SK-N-SH (cell line): Measurements from ENCODE around the gene CSTF3. TPM values are rescaled to one million over a fixed set of nuclear protein-coding genes. Genes with fewer than 3 reads are reported as not detected.
"Not testable (repeated sequence)": the region's sequence is repeated elsewhere in the genome, so short reads cannot be mapped to it uniquely, and the experiment has no call there.

Experiments used
- CTCF ChIA-PET: fragments of 300-600, 350-600 bp; formaldehyde crosslinking; extraction: SDS; loops from one replicate; lab custom pipeline; 2021; lab: Yijun Ruan, JAX
- POLR2A ChIA-PET: fragments of 350-600 bp; sonication (Branson Sonifier 250); formaldehyde crosslinking; extraction: SDS; loops from one replicate; lab custom pipeline; 2020; ENCODE audit warnings: antibody characterized with exemption, inconsistent platforms; lab: Yijun Ruan, JAX
- DNase-seq: peaks from one replicate; pipeline ENCODE4 v3.0.0; 2012
- H2AFZ ChIP-seq: fragments of 200-600 bp; sonication (generic); 2 replicates; pipeline ENCODE4 v1.8.1; 2016; ENCODE audit warnings: antibody characterized with exemption, mild to moderate bottlenecking, low read depth
- H3F3A ChIP-seq: fragments of 200-600 bp; sonication (generic); replicated peaks from 2 replicates; pipeline ENCODE3; 2016; ENCODE audit warnings: antibody characterized with exemption, mild to moderate bottlenecking; ENCODE audit not compliant: insufficient read depth
- H3K27ac ChIP-seq, 2 experiments: fragments of 200-500 bp in 1 of 2; fragments of 200-600 bp in 1 of 2; sonication (Bioruptor generic) in 1 of 2; sonication (generic), shearing (Covaris generic) in 1 of 2; 2 replicates each; pipeline versions ENCODE4 v1.5.1 to v1.6.1; 2014 to 2016; ENCODE audit warnings: low read depth in 2 of 2, inconsistent platforms in 1 of 2, low read length in 1 of 2, mild to moderate bottlenecking in 1 of 2, mixed read lengths in 1 of 2
- H3K27me3 ChIP-seq: fragments of 200-600 bp; sonication (generic), shearing (Covaris generic); 2 replicates; pipeline ENCODE4 v1.6.1; 2016; ENCODE audit warnings: mixed run types; ENCODE audit not compliant: insufficient read depth
- H3K36me3 ChIP-seq, 2 experiments: fragments of 200-500 bp in 1 of 2; fragments of 200-600 bp in 1 of 2; sonication (Bioruptor generic) in 1 of 2; sonication (generic) in 1 of 2; replicated peaks in 1 of 2; 2 replicates each; pipeline versions ENCODE3 to v1.5.1; 2014 to 2016; ENCODE audit warnings: low read length in 1 of 2, mild to moderate bottlenecking in 1 of 2; ENCODE audit not compliant: insufficient read depth in 2 of 2, control insufficient read depth in 1 of 2
- H3K4me1 ChIP-seq, 2 experiments: fragments of 200-500 bp in 1 of 2; fragments of 200-600 bp in 1 of 2; sonication (Bioruptor generic) in 1 of 2; sonication (generic), shearing (Covaris generic) in 1 of 2; 2 replicates each; pipeline versions ENCODE4 v1.5.1 to v1.6.1; 2014 to 2016; ENCODE audit warnings: low read depth in 1 of 2, low read length in 1 of 2, mixed run types in 1 of 2; ENCODE audit not compliant: insufficient read depth in 2 of 2, control insufficient read depth in 1 of 2
- H3K4me2 ChIP-seq: fragments of 200-600 bp; sonication (generic), shearing (Covaris generic); 2 replicates; pipeline ENCODE4 v1.6.1; 2017; ENCODE audit warnings: mixed run types
- H3K4me3 ChIP-seq, 2 experiments: fragments of 200-500 bp in 1 of 2; fragments of 200-600 bp in 1 of 2; sonication (Bioruptor generic) in 1 of 2; sonication (generic), shearing (Covaris generic) in 1 of 2; 2 replicates each; pipeline versions ENCODE4 v1.5.1 to v1.8.1; 2014 to 2016; ENCODE audit warnings: low read depth in 2 of 2, inconsistent platforms in 1 of 2, low read length in 1 of 2, mild to moderate bottlenecking in 1 of 2, mixed read lengths in 1 of 2, moderate library complexity in 1 of 2
- H3K79me2 ChIP-seq: fragments of 200-600 bp; sonication (generic); 2 replicates; pipeline ENCODE4 v1.8.1; 2017; ENCODE audit warnings: mild to moderate bottlenecking; ENCODE audit not compliant: insufficient read depth
- H3K9ac ChIP-seq: fragments of 200-600 bp; sonication (generic); 2 replicates; pipeline ENCODE4 v1.6.1; 2017; ENCODE audit warnings: mixed run types
- H3K9me2 ChIP-seq: fragments of 200-600 bp; sonication (generic); 2 replicates; pipeline ENCODE4 v1.6.1; 2017; ENCODE audit warnings: mixed run types
- H3K9me3 ChIP-seq: fragments of 200-600 bp; sonication (generic); 2 replicates; pipeline ENCODE4 v1.6.1; 2017; ENCODE audit warnings: mixed run types, mild to moderate bottlenecking, moderate library complexity
- H4K20me1 ChIP-seq: fragments of 200-600 bp; sonication (generic); 2 replicates; pipeline ENCODE4 v1.6.1; 2017; ENCODE audit warnings: mild to moderate bottlenecking, mixed run types; ENCODE audit not compliant: insufficient read depth
- FOSL2 ChIP-seq: IDR thresholded peaks from 2 replicates; pipeline ENCODE4 v1.4.0; 2012; ENCODE audit warnings: low read depth, mild to moderate bottlenecking, moderate library complexity, borderline replicate concordance
- MEF2A ChIP-seq: IDR thresholded peaks from 2 replicates; pipeline ENCODE4 v1.4.0; 2012; ENCODE audit warnings: low read depth, borderline replicate concordance
- WGBS: methylation state at CpG from one replicate; pipeline ENCODE4 v1.1.6; 2017; ENCODE audit warnings: low lambda C conversion rate; 5-methylcytosine and 5-hydroxymethylcytosine counted together
- polyA plus RNA-seq, 3 experiments: library from polyadenylated mRNA; depleted of rRNA; stranded (reverse); fragments of >200 nt; gene quantifications; 2 replicates each; pipeline ENCODE4 v1.2.3, GENCODE V29; 2012
- TF ChIP-seq, protein P1 (sequence below): fragments of 150-350 bp; IDR thresholded peaks from 2 replicates; pipeline ENCODE4 v1.6.1; 2017; ENCODE audit warnings: antibody characterized with exemption, low read length, low read depth, borderline replicate concordance

CSTF3 gene
- polyA plus RNA-seq, 1 of the 3 experiments (the other 2 are of a cell fraction): 26.3 TPM

DNA sequence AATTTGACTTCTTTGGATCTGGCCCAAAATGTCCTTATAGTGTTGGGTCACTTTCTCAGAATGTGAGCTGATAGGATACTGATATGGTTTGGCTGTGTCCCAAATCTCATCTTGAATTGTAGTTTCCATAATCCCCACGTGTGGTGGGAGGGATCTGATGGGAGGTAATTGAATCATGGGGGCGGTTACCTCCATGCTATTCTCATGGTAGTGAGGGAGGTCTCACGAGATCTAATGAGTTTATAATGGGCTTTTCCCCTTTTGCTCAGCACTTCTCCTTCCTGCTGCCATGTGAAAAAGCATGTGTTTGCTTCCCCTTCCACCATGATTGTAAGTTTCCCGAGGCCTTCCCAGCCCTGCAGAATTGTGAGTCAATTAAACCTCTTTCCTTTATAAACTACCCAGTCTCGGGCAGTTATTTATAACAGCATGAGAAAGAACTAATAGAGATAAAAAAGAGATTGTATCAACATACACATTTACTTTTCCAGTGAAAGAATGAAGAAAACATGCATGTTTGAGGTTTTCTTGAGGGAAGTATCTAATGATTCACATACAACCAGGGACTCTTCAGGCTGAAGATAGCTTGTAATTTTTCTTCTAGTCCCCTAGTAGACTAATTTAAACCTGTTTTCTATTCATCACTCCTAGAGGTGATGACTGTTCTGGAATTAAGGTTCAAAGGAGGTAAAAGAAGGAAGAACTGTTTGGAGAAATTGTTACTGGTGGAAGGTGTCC, 17.3 kb upstream of the CSTF3 start:
- CTCF ChIA-PET: no interaction called here
- peak overlapping the region in 1 of 2 experiments; percentile 63; a peak in 2 of 4 replicates for H3K27ac ChIP-seq

GRCh38 chr11:33177676-33178336, 16.5 kb upstream of the CSTF3 start:
- CTCF ChIA-PET: interaction anchor here (1.5 to 1.7 kb wide), 2 partner anchors 10 to 152 kb away, joined by 5 read pairs; no protein-coding TSS in a partner anchor

More for the DNA sequence above, 17.3 kb upstream of the CSTF3 start:
- Histone ChIP-seq H4K20me1 (no peaks in the 10 kb centered on the region), H3K9me2 (no peaks in the 10 kb centered on the region), H3K4me1 (peaks cover 0 to 6% of the 10 kb centered on the region in 2 experiments; a peak in 2 of 4 replicates), H3K79me2 (no peaks in the 10 kb centered on the region), H3F3A (peaks cover 5% of the 10 kb centered on the region), H3K4me2 (no peak overlapping the region), H3K9ac (no peak overlapping the region), H2AFZ (no peak overlapping the region), H3K9me3 (no peaks in the 10 kb centered on the region), H3K4me3 (no peak overlapping the region), H3K36me3 (no peaks in the 10 kb centered on the region), H3K27me3 (no peaks in the 10 kb centered on the region)
- TF ChIP-seq MEF2A (0 out of 2 replicates have a peak, but pooled peaks have one; percentile 2), FOSL2 (no peak)
- 66% methylated on average over 5 of the region's 5 CpGs for WGBS
- no peak for DNase-seq
- POLR2A ChIA-PET: no interaction called here

GRCh38 chr11:33176760-33177159, 15.5 kb upstream of the CSTF3 start:
- H3K9me2 ChIP-seq, POLR2A ChIA-PET, H3F3A ChIP-seq, H3K36me3 ChIP-seq, H4K20me1 ChIP-seq, H2AFZ ChIP-seq, H3K27ac ChIP-seq, H3K9ac ChIP-seq, H3K27me3 ChIP-seq, H3K9me3 ChIP-seq, H3K4me2 ChIP-seq, H3K79me2 ChIP-seq, H3K4me1 ChIP-seq, DNase-seq, H3K4me3 ChIP-seq: not testable (repeated sequence)
- 94% methylated on average over 5 of the region's 5 CpGs for WGBS
- CTCF ChIA-PET: interaction anchor here (1.5 to 1.7 kb wide), 2 partner anchors 11 to 153 kb away, joined by 5 read pairs; no protein-coding TSS in a partner anchor

More at GRCh38 chr11:33177676-33178336, 16.5 kb upstream of the CSTF3 start:
- no peaks in the 10 kb centered on the region for H3K9me3 ChIP-seq
- peak overlapping the region in 1 of 2 experiments; percentile 63; a peak in 1 of 4 replicates for H3K27ac ChIP-seq
- H3K4me2 ChIP-seq: no peak overlapping the region
- no peaks in the 10 kb centered on the region for H3K79me2 ChIP-seq
- H2AFZ ChIP-seq: no peak overlapping the region
- H3K4me1 ChIP-seq: peaks cover 0 to 6% of the 10 kb centered on the region in 2 experiments; a peak in 2 of 4 replicates
- H3K9me2 ChIP-seq: no peaks in the 10 kb centered on the region
- H3K4me3 ChIP-seq: no peak overlapping the region
- H3K27me3 ChIP-seq: no peaks in the 10 kb centered on the region
- DNase-seq: no peak
- H4K20me1 ChIP-seq: no peaks in the 10 kb centered on the region
- WGBS: 95% methylated on average over 8 of the region's 8 CpGs
- H3K9ac ChIP-seq: no peak overlapping the region
- no peaks in the 10 kb centered on the region for H3K36me3 ChIP-seq
- POLR2A ChIA-PET: no interaction called here
- peaks cover 5% of the 10 kb centered on the region for H3F3A ChIP-seq
- TF ChIP-seq, protein P1, sequence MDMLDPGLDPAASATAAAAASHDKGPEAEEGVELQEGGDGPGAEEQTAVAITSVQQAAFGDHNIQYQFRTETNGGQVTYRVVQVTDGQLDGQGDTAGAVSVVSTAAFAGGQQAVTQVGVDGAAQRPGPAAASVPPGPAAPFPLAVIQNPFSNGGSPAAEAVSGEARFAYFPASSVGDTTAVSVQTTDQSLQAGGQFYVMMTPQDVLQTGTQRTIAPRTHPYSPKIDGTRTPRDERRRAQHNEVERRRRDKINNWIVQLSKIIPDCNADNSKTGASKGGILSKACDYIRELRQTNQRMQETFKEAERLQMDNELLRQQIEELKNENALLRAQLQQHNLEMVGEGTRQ: no peak
